ENCODE results near the gene GJB2. TPM values are rescaled to one million over a fixed set of nuclear protein-coding genes. Genes with fewer than 3 reads are reported as not detected.

The GJB2 gene
- total RNA-seq, 1 experiment from 2014 or later: 4.6 TPM

- peak; percentile 11 for DNase-seq
- CTCF ChIA-PET: no interaction called here
- TF ChIP-seq CTCF (IDR thresholded peaks at IDR 0.05; ENCODE audit: unreplicated experiment): no peak
- intact Hi-C loops (cut with micrococcal nuclease; ENCODE audit: unreplicated experiment): no loop called here
- H3K4me3 Mint-ChIP-seq (ENCODE audit: low read depth, unreplicated experiment): peak overlapping the region; percentile 60
- BruUV-seq (replicated peaks): no TSS peak
- H3K36me3 Mint-ChIP-seq (ENCODE audit: insufficient read depth, unreplicated experiment): peaks cover 6% of the 10 kb centered on the region
- no peak overlapping the region for H3K27ac Mint-ChIP-seq (ENCODE audit: unreplicated experiment)
- no peaks in the 10 kb centered on the region for H3K9me3 Mint-ChIP-seq (ENCODE audit: low read depth, unreplicated experiment)
- peaks cover 21% of the 10 kb centered on the region for H3K27me3 Mint-ChIP-seq (ENCODE audit: unreplicated experiment)
- peaks cover 9% of the 10 kb centered on the region for H3K4me1 Mint-ChIP-seq (ENCODE audit: low read depth, unreplicated experiment)
These were observed 1.2 kb downstream of the GJB2 start for GRCh38 chr13:20191311-20192157.

GRCh38 chr13:20190481-20191310 is 2.0 kb downstream of the GJB2 start:
- Mint-ChIP-seq H3K9me3 (ENCODE audit: low read depth, unreplicated experiment) (no peaks in the 10 kb centered on the region), H3K4me3 (ENCODE audit: low read depth, unreplicated experiment) (no peak overlapping the region), H3K4me1 (ENCODE audit: low read depth, unreplicated experiment) (peaks cover 9% of the 10 kb centered on the region), H3K36me3 (ENCODE audit: insufficient read depth, unreplicated experiment) (peaks cover 6% of the 10 kb centered on the region), H3K27me3 (ENCODE audit: unreplicated experiment) (peaks cover 19% of the 10 kb centered on the region), H3K27ac (ENCODE audit: unreplicated experiment) (no peak overlapping the region)
- DNase-seq: no peak
- TSS peak; percentile 20 for BruUV-seq (replicated peaks)
- TF ChIP-seq CTCF (IDR thresholded peaks at IDR 0.05; ENCODE audit: unreplicated experiment): no peak
- CTCF ChIA-PET: no interaction called here
- intact Hi-C loops (cut with micrococcal nuclease; ENCODE audit: unreplicated experiment): no loop called here

- DNase-seq: no peak
- CTCF ChIA-PET: no interaction called here
- Mint-ChIP-seq H3K4me3 (ENCODE audit: low read depth, unreplicated experiment) (no peak overlapping the region), H3K36me3 (ENCODE audit: insufficient read depth, unreplicated experiment) (peaks cover 6% of the 10 kb centered on the region), H3K27me3 (ENCODE audit: unreplicated experiment) (peaks cover 13% of the 10 kb centered on the region), H3K27ac (ENCODE audit: unreplicated experiment) (no peak overlapping the region), H3K9me3 (ENCODE audit: low read depth, unreplicated experiment) (no peaks in the 10 kb centered on the region), H3K4me1 (ENCODE audit: low read depth, unreplicated experiment) (peaks cover 8% of the 10 kb centered on the region)
- BruUV-seq (replicated peaks): no TSS peak
- no peak for TF ChIP-seq CTCF (IDR thresholded peaks at IDR 0.05; ENCODE audit: unreplicated experiment)
- intact Hi-C loops (cut with micrococcal nuclease; ENCODE audit: unreplicated experiment): no loop called here
These were observed 2.7 kb downstream of the GJB2 start for GRCh38 chr13:20190076-20190475.

GRCh38 chr13:20188667-20189553 is 3.8 kb downstream of the GJB2 start:
- Mint-ChIP-seq H3K9me3 (ENCODE audit: low read depth, unreplicated experiment) (no peaks in the 10 kb centered on the region), H3K4me3 (ENCODE audit: low read depth, unreplicated experiment) (no peak overlapping the region), H3K4me1 (ENCODE audit: low read depth, unreplicated experiment) (no peaks in the 10 kb centered on the region), H3K36me3 (ENCODE audit: insufficient read depth, unreplicated experiment) (peaks cover 6% of the 10 kb centered on the region), H3K27ac (ENCODE audit: unreplicated experiment) (no peak overlapping the region), H3K27me3 (ENCODE audit: unreplicated experiment) (peaks cover under 1% of the 10 kb centered on the region)
- DNase-seq: no peak
- CTCF ChIA-PET: no interaction called here
- TF ChIP-seq CTCF (IDR thresholded peaks at IDR 0.05; ENCODE audit: unreplicated experiment): no peak
- BruUV-seq (replicated peaks): no TSS peak
- intact Hi-C loops (cut with micrococcal nuclease; ENCODE audit: unreplicated experiment): no loop called here

Data from Calu3 (cell line).